Measurements from ENCODE around the gene DPP6.

Gene DPP6

DNA sequence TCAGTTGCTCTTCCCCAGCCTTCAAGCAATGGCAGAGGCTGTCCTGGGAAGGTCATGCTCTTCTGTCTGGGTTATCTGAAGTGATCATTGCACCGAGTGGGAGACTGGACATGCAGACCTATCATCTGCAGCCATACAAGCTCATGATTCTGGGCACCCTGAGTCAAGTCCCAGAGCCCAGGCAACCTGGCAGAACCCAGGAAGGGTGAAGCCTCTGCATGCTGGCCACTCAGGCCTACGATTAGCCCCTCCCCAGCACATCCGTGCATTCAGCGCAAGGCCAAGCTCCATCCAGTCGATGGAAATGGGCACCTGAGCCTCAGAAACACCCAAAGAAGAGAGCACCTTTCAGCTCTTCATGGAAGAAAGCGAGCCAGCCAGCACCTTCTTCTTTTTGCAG is 688.9 kb downstream of the DPP6 start:
- no peak for DNase-seq

DNA sequence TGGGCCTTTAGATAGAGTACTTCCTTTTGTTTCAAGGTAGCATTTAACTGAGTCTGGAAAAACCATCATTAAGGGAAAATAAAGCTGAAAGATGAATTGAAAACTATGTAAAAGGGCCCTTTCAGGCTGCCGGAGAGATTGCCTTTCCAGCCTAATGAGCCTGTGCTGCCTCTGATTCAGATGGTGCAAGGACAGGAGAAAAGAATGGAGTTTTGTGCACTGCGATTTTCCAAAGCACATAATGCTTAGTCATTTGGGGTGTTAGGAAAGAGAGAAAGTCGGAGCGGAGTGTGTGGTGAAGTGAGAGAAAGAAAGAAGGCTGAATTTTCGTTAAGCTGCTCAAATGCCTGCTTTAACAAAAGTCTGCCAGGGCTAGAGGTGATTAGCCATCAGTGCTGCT is 691.0 kb downstream of the DPP6 start:
- DNase-seq: no peak

DNA sequence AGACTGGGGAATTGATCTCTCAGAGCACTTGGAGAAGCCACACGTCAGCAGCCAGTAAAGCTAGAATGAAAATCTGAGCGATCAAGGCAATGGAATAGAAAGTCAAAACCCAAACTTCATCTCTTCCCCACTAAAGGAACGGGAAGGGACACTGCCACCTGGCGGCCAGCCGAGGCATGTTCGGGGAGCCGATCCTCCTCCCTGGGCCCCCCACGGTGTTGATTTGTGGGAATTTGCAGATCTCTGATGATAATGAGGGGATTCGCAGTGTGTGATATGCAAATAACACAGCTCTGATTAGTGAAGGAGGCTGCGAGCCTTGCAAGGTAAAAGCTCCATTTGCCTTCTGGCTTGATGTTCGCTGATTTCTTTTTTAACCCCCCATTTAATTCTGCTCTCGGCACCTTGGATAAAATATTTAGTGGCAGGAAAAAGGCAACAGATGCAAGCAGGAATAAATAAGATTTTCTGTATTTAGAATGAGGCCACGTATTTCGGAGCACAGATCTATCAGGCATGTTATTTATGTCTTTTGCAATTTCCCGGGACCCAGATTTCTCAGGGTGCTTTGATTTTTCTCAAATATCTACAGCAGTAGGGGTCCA is 692.2 kb downstream of the DPP6 start:
- DNase-seq: no peak

GRCh38 chr7:154744861-154745258 is 692.7 kb downstream of the DPP6 start:
- DNase-seq: no peak

DNA sequence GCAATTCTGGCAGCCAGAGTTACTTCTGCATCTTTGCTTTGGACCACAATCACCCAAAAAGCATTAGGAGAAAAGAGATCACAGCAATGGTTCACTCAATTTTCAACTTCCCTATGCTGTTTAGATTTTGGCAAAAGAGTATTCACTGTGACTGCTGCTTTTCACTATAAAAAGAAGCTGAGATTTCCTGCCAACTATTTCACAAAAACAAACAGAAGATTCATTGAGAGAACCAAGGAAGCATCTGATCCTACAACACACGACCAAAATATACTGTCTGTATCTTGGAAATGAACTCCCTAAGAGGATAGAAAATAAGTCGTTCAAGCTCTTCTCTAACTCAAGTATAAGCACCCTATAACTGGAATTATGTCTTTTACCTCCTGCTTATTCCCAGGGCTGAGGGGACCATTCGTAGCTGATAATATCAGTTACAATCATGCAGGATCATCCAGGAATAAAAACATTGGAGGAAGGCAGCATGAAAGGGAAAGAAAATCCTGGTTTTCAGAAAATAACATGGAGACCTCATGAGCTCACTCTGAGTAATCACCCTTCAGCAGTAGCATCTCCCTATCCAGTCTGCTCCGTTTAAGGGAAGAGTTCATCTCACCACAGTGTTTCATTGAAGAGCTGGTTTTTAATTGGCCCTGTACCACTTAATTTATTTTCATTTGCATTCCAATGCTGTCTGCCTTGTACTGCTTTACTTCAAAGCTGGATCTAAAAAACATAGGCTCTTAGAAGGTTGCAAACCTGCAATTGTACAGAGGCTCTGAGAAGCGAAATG is 694.6 kb downstream of the DPP6 start:
- no peak for DNase-seq

DNA sequence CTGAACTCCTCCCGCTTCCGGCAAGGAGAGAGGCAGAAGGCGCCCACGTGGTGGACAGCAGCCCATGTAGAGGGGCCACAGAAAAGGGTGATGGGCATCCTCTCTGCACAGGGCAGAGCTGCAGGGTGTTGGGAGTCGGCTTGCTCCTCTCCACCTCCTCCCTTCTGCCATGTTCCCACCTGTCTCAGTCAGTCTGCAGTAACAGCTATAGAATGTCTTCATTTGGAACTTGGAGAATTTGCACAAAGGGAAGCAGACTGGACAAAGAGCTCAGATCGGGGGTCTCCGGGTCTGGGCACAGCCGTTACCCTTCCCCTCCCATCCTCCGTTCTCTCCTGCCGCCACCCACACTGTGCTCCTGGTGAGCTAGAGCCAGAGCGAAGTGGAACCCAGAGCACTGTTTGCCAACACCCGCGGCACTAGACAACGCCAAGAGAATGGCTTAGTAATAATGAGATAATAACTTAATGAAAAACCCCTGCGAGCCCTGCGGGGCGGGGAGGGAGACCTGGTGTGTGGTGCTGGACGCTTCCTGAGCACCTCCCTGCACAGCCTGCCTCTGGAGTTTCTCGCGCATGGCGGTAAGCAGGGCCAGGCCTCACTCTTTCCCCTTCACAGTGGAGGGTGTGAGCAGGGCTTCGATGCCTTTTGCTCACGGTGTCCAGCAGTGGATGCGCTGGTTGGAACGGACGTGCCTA is 696.0 kb downstream of the DPP6 start:
- no peak for DNase-seq

DNA sequence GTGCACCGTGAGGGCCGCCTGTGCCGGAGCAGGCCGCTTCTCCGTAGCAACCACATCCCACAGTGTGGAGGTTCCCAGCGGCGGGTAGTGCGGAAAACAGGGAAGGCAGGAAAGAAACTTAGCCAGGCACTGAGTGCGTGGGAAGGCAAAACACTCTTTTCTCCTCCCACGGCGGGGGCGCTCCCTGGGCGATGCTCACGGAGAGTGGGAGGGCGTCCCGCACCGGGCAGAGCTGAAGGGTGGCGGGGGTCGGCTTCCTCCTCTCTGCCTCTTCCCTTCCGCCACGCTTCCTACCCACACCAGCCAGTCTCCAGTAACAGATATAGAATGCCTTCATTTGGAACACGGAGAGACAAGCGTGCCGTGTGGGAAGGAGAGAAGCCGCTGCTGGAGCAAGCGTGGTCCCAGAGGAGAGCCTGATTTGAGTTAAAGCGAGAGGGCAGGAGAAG is 698.2 kb downstream of the DPP6 start:
- no peak for DNase-seq

- DNase-seq: no peak
Observed at GRCh38 chr7:154753226-154753625, 701.0 kb downstream of the DPP6 start.

DNA sequence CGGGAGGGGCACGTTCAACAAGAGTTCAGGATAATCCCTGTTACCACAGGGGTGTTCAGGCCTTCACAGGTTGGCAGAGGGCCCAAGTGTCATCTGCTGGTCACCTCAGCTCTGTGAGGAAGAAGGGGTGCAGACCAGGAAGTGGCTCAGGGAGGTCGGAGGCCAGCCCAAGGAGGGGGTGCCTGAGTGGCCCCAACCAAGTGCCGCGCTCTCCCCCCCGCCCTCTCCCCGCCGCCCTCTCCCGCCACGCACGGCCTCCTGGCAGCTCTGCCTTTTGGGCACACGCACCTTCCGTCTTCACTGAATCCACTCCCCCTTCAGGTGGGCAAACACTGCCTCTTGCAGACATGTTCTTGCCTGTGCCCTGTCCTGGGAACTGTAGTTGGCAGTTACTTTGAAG is 705.6 kb downstream of the DPP6 start:
- DNase-seq: no peak

DNA sequence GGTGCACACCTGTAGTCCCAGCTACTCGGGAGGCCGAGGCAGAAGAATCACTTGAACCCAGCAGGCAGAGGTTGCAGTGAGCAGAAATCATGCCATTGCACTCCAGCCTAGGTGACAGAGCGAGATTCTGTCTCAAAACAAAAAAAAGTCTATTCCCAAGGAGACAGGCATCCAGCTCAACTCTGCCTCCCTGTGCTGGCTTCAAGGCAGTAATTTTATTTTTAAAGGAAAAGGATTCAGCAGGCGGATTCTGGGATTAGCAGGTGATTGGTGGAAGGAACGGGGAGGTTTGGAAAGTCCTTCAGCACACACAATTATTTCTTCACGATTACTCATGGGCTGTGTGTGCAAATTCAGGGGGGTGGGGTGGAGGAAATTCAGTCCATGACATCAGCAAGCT is 707.8 kb downstream of the DPP6 start:
- DNase-seq: no peak

GRCh38 chr7:154765118-154765517 is 712.9 kb downstream of the DPP6 start:
- no peak for DNase-seq

- no peak for DNase-seq
Observed at GRCh38 chr7:154767142-154767541, 714.9 kb downstream of the DPP6 start.

DNA sequence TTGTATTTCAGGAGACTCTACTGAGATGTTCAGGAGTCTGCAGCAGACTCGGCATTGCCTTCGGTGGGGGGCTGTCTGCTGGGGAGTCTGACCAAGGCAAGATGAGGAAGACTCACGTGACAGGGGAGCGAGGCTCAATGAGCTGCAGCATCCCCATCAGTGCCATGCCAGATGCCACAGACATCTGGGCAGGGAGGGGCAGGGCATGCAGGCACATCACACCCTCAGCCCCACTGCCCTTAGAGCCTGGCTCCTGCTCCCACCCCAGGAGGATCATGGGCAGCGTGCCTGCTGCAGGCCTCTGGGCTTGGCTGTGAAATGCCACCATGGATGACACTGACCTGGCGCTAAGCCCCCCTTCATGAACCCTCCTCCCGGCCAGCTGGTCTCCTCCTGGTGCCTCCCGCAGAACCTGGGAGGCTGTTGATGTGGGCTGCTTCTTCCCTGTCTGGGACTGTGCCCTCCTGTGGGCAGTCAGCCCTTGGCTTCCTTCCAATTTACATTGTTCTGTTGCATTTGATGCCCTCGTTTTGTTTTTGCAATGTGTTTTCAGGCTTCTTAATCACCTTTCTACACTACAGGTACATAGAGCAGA is 715.7 kb downstream of the DPP6 start:
- DNase-seq: no peak

GRCh38 chr7:154769001-154769400 is 716.8 kb downstream of the DPP6 start:
- no peak for DNase-seq

GRCh38 chr7:154769527-154769926 is 717.3 kb downstream of the DPP6 start:
- no peak for DNase-seq

GRCh38 chr7:154770361-154770760 is 718.2 kb downstream of the DPP6 start:
- DNase-seq: no peak

DNA sequence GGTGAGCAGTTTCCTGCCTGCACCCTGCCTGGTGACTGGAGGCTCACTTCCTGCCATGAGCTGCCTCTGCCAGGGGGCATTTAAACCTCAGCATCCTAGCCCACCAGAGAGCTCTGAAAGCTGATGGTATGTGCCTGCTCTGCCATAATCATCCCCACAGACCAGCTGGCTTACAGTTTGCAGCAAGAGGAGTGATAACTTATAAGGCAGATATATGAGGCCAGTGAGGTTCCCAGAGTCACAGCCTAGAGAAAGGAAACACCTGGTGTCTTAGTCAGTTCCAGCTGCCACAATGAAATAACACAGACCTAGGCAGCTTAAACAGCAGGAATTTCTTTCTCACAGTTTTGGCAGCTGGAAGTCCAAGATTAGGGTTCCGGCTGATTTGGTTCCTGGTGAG is 718.8 kb downstream of the DPP6 start:
- no peak for DNase-seq

DNA sequence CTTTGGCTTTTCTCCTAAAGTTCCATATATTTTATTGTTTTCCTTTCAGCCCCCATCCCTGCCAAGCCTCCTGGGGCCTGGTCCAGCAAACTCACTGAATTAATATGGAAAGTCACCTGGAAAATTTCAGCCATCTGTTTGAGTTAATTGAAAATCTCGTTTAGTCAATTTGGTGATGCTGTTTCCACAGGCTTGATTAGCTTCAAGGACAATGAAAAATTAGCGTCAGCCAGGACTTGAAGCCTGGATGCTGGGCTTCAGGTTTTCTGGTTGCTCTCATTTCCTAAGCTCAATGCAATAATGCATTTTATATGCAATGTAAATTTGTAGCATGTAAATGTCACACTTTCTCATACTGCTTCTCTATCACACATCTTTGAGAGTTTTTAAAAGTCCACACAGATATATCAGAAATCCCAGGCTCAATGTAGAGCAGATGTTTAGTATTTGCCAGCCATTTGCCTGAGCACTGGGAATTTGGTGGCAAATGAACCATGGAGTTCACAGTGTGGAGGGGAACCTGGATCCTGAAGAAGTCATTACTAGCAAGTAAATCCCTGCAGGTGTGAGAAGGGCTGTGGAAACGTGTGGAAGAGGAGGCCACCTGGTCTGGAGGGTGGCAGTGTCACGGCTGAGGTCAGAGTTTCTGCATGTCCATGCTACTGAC is 722.2 kb downstream of the DPP6 start:
- no peak for DNase-seq

- no peak for DNase-seq
Observed at GRCh38 chr7:154775681-154776080, 723.5 kb downstream of the DPP6 start.

GRCh38 chr7:154776350-154776749 is 724.2 kb downstream of the DPP6 start:
- DNase-seq: no peak

GRCh38 chr7:154777023-154777422 is 724.8 kb downstream of the DPP6 start:
- DNase-seq: no peak

DNA sequence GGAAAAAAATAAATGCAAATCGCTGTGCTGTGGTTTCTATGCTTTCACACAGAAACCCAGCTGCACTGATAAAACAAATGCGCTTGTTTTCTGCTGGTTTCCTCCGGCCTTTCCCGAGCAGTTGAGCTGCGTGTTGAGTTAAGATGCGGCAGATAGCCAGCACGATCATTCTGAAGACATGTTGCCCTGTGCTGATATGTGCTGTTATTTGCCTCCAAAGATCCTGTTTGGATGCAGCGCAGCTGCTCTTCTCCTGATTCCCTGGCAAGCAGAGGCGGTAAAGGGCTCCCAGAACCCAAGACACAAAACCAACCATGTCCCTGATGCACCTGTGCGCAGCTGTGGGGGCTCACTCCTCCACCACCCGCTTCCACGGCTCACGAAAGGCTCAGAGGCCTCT is 725.3 kb downstream of the DPP6 start:
- no peak for DNase-seq

DNA sequence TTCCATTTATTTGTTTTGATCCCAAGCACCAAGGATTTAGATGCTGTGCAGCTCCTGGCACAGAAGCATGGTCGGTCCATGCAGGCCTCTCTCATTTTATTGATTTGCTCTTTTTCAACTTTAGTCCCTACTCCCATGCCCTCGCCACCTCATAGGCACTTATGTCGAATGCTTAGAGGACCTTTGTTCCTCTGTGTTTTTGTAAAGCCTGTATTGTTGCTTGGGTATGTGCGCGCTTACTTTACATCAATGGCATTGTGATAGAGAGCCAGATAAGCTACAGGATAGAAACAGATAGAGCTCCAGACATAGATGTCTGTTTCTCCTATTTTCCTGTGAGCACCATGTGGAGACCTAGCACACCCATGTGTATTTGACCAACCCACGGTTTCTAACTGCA is 725.7 kb downstream of the DPP6 start:
- no peak for DNase-seq

Measured in CD4-positive, alpha-beta T cell treated with Interleukin-17A for 4 hours (primary cell).